ENCODE measurements around the gene RSU1.
"Not testable (repeated sequence)": the region's sequence is repeated elsewhere in the genome, so short reads cannot be mapped to it uniquely, and the experiment has no call there.

Gene RSU1
- 59.4 to 109 reads per million in 2 donors for total RNA-seq

DNA sequence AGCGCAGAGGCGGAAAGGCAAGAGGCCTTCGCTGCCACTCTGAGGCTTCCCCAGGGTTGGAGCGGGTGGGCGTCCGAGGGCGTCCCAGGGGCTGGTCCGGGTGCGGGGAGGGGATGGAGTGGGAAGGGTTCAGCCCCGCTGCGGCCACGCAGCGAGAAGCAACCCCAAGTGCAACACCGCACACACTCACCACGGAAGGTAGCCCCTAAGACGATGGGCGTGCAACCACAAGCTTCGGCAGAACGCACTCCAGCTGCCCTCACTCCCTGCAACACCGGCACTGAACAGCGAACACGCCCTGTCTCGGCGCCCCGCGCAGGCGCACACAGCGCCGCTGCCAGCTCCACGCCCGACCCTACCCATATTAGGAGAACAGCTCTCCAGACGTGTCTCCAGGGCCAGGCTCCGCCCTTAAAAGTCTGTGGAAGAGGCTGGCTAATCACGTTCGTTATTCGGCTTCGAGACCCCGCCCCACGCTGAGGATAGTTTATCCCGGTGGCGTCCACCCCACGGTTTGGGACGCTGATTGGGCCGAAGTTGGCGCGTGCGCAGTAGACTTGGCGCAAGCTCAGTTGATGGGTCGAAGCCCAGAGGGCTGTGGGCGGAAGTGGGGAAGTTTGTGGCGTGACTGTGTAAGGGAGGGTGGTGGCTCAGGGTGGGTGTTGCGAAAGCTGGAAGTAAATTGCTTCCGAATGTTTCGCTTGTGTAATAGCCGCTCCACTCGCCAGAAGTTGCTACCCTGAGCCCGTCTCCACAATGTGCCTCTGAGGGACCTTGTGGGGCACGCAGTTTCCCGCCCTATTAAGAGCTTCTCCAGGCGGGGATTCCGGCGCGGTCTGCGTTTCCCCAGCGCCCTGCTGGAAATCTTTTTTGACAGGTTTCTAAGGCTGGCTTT, at the start of gene RSU1:
Gene RSU1, minus strand, starts transcription at position 300 of the 895 bp plus-strand sequence. CDS start 343 bp downstream, outside the sequence.
- DNase-seq: peak; percentile 99

DNA sequence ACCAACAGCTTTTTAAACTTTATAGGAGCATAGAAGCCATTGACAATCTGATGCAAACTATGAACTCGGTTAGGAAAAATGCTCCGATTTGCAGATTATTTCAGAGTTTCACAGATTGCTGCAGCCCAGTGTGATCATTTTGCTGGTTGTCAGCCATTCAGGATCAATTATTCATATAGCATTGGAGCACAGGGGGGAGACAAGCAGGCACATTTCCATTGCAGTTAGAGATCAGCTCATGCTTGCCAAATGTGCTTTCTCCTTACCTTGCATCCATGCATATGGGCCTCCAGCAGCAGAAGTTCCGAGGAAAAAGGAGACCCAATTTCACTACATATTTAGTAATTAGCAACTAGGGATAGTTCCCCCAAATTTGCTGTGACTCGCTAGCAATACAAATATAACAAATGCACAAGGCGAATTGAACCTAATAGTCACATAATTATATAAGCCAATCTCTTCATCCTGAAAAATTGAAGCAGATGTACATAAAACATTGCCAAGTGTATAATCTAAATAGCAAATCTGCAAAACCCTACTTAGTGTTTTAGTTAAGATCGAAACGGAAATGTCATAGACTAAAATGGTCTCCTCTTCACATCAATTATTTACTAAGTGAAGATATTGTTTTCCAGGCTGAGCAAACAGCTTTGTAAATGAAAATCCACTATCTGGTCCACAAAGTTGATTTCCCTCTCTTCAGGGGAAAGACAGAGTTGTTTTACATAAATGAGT, 49.5 kb upstream of the RSU1 start:
- no peak for DNase-seq

DNA sequence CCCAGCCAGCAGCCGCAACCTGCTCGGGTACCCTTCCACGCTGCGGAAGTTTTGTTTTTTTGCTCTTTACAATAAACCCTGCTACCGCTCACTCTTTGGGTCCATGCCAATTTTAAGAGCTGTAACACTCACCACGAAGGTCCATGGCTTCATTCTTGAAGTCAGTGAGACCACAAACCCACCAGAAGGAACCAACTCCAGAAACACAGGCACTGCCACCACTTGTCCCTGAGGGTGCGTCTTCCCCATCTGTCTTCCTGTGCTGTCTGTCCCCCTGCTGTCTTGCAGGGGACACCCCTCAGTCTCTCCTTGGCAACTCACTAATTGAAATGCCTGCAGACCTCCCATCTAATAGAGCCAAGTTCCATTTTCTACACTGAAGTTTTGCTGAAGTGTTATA, 48.5 kb upstream of the RSU1 start:
- DNase-seq: no peak

DNA sequence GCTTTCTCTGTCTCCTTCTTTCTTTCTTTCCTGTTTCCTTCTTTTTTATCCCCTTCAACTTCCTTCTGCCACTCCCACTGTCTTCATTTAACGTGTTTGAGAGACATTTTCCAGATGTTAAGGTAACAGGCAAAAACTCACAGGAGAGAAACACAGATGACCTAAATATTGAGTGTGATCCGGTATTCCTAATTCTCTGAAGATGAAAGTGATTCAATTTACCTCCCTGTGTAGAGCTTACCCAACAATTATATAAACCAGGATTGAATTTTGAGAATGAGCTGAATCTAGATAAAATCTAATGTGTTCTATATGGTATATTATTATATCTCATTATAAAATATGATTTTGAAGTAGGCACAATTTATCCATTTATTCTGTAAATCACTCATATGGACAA, 46.5 kb upstream of the RSU1 start:
- no peak for DNase-seq

DNA sequence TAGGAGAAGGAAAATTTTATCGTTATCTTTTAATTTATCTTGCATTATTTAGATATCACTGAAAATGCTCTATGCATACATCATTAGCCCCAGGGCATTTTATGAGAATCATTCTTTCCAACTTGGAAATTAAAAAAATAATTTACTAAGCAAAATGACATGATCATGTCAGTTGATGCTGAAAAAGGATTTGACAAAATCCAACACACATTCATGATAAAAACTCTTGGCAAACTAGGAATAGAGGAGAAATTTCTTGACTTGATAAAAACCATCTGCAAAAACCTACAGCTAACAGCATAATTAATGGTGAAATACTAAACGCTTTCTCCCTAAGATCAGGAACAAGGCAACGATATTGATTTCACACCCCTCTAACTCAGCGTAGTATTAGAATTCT, 40.2 kb upstream of the RSU1 start:
- no peak for DNase-seq

DNA sequence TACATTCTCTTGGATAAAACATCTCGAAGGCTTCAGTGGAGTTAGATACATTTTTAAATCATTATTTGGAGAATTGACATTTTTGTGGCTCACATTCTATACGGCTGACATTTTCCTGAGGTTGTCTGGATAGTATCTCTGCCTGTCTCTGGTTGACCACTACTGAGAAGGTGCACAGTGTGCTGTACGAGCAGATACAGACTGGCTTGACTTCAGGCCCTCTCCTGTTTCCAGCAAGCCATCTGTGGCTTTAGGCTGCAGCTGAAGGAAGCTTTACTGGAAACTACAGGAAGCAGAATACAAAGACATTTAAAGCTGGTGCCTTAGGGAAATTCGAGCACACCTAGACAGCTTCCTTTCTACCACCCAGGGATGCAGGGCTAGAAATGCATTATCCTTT, 39.3 kb upstream of the RSU1 start:
- DNase-seq: no peak

DNA sequence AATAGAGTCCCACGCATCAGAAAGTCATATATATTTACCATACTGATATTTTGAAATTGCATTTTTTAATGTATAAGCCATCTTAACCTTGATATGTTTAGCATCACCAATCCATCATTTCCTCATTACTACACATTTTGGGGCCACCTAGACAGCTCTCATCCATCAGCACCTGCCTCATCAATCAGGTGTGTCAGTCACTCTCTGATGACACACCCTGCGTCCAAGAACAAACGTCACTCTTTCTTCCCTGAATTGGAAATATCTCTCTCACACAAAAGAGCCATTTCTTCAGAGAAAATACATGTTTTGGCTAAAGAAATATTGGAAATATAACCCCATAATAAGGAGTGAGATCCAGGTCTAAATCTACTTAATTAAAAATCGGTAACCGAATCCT, 38.9 kb upstream of the RSU1 start:
- DNase-seq: no peak

DNA sequence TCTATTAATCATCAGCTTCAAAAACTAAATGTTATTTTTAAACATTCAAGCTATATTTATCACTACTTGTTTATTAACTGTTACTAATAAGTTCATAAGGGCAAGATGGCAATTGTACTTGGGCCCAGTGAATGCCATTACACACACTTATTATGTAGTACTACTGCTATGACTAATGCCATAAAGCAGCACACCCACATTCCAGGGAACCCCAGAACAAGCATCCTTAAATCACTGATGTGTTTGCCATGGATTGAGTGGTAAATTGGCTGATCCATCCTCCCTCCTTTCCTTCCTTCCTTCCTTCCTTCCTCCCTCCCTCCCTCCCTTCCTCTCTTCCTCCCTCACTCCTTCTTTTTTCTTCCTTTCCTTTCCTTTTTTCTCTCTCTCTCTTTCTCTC, 37.4 kb upstream of the RSU1 start:
- no peak for DNase-seq

DNA sequence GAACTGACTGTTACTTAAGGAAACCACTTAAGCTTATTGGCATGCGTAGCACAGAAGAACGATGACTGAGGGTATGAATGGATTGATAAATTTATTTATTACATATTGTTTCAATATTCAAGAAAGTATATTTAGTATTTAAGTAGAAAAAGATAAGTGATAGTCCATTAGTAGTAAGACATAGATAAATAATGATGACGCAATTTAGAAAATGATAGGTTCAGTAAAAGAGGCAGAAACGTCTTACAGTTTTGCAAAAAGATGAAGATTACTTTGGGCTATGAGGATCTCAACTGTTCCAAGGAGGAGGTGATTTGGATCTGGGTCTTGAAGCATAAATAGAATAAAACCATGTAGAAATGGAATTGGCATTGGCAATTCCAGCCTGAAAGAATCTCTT, 36.6 kb upstream of the RSU1 start:
- no peak for DNase-seq

DNA sequence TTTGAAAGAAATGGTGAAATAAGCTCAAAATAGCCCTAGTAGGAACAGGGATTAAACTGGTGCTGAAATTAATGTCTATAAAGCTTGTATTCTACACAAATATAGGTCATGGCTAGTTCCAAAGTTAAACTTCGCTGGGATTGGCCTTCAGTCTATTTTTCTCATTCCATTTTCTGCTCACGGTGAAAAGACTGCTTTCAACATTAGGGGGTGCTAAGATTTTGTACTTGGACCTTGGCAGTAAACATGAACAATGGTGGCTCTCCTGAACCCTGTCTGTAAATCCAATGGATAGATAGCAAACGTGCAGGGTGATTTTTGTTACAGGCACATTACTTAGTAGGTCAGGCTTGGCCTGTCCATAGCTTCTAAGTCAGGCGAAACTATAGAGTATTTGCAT, 36.0 kb upstream of the RSU1 start:
- DNase-seq: no peak

DNA sequence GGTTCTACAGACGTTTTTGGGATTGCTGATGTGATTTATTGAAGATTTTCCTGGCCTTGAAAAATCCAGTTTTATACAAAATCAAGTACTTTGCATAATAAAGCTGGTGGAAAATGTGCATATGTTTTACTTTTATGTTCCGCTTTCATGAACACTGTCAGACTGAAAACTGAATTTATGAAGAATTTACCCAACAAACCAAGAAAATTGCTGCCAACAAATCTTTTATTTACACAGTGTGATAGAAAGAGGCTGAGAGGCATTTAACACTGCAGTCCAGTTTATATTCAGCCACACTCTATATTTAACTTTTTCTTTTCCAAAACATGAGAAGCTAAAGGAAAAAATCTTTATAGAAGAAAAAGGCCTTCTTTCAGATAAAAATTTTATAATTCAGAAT, 35.4 kb upstream of the RSU1 start:
- DNase-seq: no peak

DNA sequence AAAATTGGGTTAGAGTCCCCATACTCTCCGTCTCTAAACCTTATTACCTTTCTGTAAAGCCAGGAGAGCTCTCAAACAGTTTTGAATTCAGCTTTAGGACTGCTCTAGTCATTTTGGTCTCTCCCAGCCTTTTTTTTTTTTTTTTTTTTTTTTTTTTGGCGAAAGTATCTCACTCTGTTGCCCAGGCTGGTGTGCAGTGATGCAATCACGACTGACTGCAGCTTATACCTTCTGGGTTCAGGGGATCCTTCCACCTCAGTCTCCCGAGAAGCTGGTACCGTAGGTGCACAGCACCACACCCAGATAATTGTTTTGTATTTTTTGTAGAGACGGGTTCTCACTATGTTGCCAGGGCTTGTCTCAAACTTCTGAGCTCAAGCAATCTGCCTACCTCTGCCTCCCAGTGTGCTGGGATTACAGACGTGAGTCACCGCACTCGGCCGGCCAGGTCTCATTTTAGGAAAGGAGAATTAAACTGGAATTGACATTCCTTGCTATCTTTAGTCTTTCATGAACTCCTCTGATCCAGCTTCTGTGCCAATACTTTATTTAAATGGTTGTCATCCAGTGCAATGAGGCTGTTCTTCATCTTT, 31.4 kb upstream of the RSU1 start:
- no peak for DNase-seq

DNA sequence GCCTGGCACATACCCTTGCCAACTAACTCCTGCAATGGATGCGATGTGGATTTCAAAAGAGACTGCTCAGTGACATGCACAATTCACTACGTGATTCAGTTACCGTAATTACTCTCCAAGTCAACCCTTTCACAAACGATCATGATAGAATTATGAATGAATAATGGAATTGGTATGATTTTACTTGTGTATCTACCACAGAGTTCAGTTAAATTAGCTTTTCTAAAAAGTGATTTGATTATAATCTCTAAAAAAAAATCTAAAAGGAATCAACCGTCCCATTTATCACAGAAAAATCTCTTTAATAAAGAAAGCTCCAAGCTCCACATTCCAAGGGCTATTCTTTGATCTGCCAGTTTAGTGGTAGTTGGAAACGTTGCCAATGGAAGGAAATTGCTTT, 30.4 kb upstream of the RSU1 start:
- no peak for DNase-seq

DNA sequence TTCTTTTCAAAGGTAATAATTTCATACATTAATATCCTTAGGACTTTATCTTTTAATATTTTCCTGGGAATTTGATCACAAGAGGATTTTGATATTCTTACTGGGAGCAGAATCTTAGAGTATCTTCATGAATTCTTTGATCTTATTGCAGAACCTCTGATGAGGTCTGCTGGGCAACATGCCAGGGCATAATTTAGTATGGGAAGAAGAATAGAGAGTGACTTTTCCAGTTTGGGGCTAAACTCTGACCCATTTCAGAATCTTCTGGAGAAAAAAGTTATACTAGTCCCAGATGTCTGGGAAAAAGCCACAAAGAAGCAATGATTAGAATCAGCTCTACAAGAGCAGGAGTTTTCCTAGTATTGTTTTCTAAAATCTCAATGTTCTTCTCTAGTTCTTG, 28.0 kb upstream of the RSU1 start:
- DNase-seq: no peak

DNA sequence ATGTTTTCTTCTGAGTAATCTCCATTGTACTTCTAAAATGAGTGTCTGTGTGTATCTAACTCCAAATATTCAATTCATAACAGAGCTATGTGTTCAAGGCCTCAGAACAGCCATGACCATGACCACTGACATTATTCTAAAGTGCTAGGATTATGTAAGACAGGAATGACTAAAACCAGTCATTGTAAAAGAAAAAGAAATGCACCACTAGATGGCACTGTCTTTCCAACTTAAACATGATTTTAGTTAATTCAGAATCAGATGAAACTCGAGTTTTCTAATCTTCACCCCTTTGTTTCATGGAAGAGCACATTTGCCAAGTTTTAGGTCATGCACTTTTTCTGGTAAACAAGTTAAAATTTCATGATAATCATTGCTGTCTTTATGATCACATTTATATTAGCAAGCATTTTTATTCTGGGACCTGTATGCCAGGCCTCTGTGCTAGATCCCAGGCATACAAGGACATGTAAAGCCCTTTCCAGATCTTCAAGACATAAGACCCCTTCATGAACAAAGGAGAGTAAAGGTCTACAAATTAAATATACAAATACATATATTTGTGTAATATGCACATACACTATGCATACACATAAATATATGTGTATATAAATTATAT, 26.1 kb upstream of the RSU1 start:
- no peak for DNase-seq

DNA sequence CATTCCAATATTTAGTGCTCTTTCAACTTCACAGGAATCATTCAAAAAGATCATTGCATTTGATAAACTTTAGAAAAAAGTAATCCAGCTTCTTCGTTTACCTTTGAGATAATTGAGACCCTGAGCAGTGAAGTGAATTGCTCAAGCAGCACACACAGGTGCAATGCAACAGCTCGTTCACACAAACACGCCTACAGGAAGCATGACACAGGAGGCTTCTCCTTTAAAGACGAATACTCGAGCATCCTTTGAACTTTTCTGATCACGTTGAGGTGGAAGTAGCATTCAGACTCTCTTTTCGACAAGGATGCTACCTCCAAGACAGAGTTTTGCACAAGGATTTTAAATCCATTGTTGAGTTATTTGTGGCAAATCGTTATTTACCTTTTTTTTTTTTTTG, 18.0 kb upstream of the RSU1 start:
- DNase-seq: no peak

DNA sequence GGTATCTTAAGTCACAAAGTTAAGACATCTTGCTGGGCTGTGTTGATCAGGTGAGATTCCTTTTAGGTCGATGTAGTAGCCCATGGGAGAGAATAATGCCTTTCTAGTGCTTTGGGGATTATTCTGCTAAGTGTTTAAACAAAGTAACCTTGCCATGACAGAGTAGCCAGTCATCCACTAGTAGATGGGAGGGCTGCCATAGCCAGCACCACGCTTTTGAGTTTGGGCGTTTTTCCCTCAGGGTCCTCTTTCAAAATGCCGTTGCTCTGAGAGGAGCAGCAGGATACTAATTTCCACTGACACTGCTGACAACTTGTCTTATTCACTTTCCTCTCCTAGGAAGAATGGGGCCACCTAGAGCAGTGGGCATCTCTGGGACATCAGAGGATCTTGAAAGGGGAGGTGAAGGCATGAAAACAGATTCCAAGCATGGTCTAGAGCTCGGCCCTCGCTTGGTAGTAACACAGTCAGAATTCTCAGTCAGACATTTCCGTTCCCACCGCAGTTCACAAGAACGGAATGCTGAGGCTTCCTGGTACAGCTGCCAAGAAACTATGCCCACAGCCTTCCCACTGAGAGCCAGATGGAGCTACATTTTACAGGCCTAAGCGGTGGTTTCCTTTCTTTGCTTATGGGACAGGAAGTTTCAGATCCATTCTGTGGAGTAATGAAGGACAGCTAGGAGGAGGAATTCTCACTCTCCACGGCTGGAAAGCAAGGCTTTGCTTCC, 15.3 kb upstream of the RSU1 start:
- no peak for DNase-seq

DNA sequence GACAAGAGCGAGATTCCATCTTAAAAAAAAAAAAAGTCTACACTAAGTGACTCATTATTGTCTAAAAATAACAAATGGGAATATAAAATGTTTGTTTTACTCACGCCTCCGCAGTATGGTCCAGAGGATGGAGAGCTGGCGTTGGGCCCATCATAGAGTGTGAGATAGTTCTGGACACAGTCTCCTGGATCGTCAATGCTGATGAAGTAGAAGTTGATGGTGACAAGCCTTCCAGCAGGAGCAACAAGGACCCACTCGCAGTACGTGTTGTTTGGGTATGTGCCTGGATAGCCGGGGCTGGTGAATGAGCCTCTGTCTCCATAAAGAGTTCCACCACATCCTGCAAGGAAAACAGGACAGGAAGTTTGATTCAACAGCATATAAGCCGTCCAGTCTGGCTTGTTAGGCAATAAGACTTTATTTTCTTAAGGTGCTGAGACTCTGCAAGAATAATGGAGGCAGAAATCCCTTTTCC, 11.5 kb upstream of the RSU1 start:
- DNase-seq: no peak

DNA sequence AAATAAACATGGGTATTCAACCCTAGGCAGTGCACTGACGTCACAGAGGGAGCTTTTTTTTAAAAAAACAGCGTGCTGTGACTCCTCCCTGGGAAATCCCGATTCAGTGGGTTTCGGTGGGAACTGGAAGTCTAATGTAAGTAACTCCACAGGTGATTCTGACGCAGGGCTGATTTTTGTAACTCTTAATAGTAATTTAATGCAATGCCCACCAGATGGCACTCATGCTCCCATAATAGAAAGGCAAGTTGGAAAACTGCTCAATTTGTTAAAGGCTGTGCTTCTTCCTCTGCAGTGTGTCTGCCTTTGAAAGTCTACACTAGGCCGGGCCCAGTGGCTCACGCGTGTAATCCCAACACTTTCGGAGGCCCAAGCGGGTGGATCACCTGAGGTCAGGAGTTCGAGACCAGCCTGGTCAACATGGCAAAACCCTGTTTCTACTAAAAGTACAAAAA, 10.9 kb upstream of the RSU1 start:
- DNase-seq: peak; percentile 49

DNA sequence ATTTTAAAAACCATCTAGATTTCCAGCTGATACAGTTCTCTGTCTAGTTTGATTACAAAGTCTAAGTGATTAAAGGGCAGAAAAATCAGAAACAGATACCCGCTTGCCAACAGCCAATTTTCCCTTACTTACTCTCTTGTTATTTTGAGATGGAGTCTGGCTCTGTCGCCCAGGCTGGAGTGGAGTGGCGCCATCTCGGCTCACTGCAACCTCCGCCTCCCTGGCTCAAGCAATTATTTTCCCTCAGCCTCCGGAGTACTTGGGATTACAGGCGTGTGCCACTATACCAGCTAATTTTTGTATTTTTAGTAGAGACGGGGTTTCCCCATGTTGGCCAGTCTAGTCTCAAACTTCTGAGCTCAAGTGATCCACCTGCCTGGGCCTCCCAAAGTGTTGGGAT, 10.2 kb upstream of the RSU1 start:
- not testable (repeated sequence) for DNase-seq

DNA sequence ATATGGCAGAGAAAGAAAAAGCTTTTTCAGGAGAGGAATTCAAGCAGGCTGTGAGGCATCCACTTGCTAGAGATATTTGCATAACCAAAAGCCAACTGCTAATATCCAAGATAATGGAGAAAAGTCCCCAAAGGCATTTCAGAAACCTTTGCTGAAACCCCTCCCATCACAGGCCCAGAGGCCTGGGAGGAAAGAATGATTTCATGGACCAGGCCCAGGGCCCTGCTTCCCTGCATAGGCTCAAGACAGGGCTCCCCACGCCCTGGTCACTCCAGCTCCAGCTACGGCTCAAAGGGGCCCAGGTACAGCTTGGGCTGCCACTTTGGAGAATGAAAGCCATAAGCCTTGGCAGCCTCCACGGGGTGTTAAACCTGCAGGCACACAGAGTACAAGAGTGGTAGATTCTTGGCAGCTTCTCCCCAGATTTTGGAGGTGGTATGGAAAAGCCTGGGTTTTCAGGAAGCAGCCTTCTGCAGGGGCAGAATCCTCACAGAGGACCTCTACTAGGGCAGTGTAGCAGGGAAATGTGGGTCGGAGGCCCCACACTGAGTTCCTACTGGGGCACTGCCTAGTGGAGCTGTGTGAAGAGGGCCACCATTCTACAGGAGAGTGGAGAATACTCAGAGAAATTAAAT, 5.6 kb upstream of the RSU1 start:
- no peak for DNase-seq

DNA sequence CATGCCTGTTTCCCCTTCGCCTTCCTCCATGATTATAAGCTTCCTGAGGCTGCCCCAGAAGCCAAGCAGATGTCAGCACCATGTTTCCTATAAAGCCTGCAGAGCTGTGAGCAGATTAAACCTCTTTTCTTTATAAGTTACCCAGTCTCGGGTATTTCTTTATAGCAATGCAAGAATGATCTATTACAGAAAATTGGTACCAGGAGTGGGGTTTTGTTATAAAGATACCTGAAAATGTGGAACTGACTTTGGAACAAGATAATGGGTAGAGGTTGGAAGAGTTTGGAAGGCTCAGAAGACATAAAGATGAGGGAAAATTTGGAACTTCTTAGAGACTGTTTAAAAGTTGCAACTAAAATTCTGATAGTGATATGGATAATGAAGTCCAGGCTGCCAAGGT, 4.8 kb upstream of the RSU1 start:
- no peak for DNase-seq
